Measurements from ENCODE around the gene ZNF362.

ZNF362 gene

GRCh38 chr1:33275706-33276572, 19.6 kb downstream of the ZNF362 start:
- no peak for TF ChIP-seq CTCF (conservative IDR thresholded peaks at IDR 0.05; ENCODE audit: low read depth, low read length)
- no peak overlapping the region for H3K4me3 ChIP-seq (ENCODE audit: low read depth, low read length)
- DNase-seq (ENCODE audit: low read depth) = no peak

- no peak for TF ChIP-seq CTCF (conservative IDR thresholded peaks at IDR 0.05; ENCODE audit: low read depth, low read length)
- H3K4me3 ChIP-seq (ENCODE audit: low read depth, low read length) = no peak overlapping the region
- DNase-seq (ENCODE audit: low read depth) = no peak
Observed at GRCh38 chr1:33276573-33277298, 20.4 kb downstream of the ZNF362 start.

GRCh38 chr1:33277488-33278084, 21.3 kb downstream of the ZNF362 start:
- no peak overlapping the region for H3K4me3 ChIP-seq (ENCODE audit: low read depth, low read length)
- no peak for DNase-seq (ENCODE audit: low read depth)
- TF ChIP-seq CTCF (conservative IDR thresholded peaks at IDR 0.05; ENCODE audit: low read depth, low read length) = no peak

DNA sequence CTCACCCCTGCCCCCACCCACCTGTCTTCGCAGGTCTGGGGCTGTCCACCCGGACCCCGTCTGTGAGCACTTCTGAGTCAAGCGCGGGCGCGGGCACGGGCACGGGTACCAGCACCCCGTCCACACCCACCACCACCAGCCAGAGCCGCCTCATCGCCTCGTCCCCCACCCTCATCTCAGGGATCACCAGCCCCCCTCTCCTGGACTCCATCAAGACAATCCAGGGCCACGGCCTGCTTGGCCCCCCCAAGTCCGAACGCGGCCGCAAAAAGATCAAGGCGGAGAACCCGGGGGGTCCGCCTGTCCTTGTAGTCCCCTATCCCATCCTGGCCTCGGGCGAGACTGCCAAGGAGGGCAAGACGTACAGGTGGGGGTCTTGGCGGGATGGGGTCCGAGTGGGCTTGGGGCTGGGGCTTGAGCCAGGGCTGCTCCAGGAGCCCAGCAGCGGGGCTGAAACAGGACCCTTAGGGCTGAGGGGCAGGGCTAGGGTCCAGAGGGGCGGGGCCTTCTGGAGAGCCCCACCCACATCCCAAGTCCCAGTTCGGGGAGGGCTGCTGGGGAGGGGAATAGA, 23.9 kb downstream of the ZNF362 start:
- no peak for DNase-seq (ENCODE audit: low read depth)

DNA sequence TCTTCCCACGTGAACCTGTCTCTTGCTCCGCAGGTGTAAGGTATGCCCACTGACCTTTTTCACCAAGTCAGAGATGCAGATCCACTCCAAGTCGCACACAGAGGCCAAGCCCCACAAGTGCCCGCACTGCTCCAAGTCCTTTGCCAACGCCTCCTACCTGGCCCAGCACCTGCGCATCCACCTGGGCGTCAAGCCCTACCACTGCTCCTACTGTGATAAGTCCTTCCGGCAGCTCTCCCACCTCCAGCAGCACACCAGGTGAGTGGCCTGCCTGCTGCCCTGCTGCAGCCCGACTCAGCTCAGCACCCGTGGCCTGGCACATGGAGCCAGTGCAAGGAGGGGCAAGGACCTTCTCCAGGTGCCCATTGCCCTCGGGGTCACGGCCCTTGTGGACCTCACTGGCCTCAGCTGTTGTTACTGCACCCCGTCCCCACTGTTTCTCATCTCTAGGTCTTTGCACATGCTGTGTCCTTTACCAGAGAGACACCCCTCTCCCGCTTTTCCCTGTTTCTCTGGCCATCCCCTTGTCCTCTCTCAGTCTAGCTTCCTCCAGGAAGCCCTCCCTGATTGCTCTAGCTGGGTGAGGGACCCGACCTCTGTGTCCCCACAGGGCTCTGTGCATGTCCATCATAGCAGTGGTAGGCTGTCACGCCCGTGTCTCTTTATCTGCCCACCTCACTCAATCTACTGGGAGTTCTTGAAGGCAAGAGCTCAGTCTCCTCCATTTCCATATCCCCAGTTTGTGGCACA, 25.4 kb downstream of the ZNF362 start:
- no peak for DNase-seq (ENCODE audit: low read depth)
- H3K4me3 ChIP-seq (ENCODE audit: low read depth, low read length) = no peak overlapping the region
- no peak for TF ChIP-seq CTCF (conservative IDR thresholded peaks at IDR 0.05; ENCODE audit: low read depth, low read length)

More for the DNA sequence above, 23.9 kb downstream of the ZNF362 start:
- no peak overlapping the region for H3K4me3 ChIP-seq (ENCODE audit: low read depth, low read length)
- no peak for TF ChIP-seq CTCF (conservative IDR thresholded peaks at IDR 0.05; ENCODE audit: low read depth, low read length)

- TF ChIP-seq CTCF (conservative IDR thresholded peaks at IDR 0.05; ENCODE audit: low read depth, low read length) = no peak
- H3K4me3 ChIP-seq (ENCODE audit: low read depth, low read length) = no peak overlapping the region
- no peak for DNase-seq (ENCODE audit: low read depth)
Observed at GRCh38 chr1:33282791-33283190, 26.5 kb downstream of the ZNF362 start.
